SK-N-SH (cell line): ENCODE results near the gene NFXL1.

Experiments used
- CTCF ChIP-seq: fragments of 200-600 bp; sonication (generic); IDR thresholded peaks from 2 replicates; pipeline ENCODE4 v1.6.1; 2017; ENCODE audit warnings: antibody characterized with exemption, mild to moderate bottlenecking, moderate library complexity
- EZH2phosphoT487 ChIP-seq: fragments of 200-600 bp; sonication (generic); IDR thresholded peaks from 2 replicates; pipeline ENCODE4 v1.6.1; 2017; ENCODE audit warnings: low read depth, mixed run types, mild to moderate bottlenecking, antibody characterized with exemption, moderate library complexity, borderline replicate concordance
- FOSL2 ChIP-seq: IDR thresholded peaks from 2 replicates; pipeline ENCODE4 v1.4.0; 2012; ENCODE audit warnings: low read depth, mild to moderate bottlenecking, moderate library complexity, borderline replicate concordance
- FOXM1 ChIP-seq: IDR thresholded peaks from 2 replicates; pipeline ENCODE4 v1.4.0; 2012; ENCODE audit warnings: low read depth, mild to moderate bottlenecking
- MAX ChIP-seq: IDR thresholded peaks from 2 replicates; pipeline ENCODE4 v1.4.0; 2012; ENCODE audit warnings: low read depth
- PBX3 ChIP-seq: IDR thresholded peaks from 2 replicates; pipeline ENCODE4; 2012
- POLR2AphosphoS5 ChIP-seq: IDR thresholded peaks from 2 replicates; pipeline ENCODE4 v1.6.1; 2012; ENCODE audit warnings: low read depth, low read length
- REST ChIP-seq: IDR thresholded peaks from 2 replicates; pipeline ENCODE4 v1.6.1; 2012; ENCODE audit warnings: mild to moderate bottlenecking, low read depth, low read length, moderate library complexity
- RFX5 ChIP-seq: IDR thresholded peaks from 2 replicates; pipeline ENCODE4 v1.6.1; 2012; ENCODE audit warnings: mild to moderate bottlenecking, improper control_type of control experiment, low read length
- TAF1 ChIP-seq: IDR thresholded peaks from 2 replicates; pipeline ENCODE4 v1.6.1; 2012; ENCODE audit warnings: low read depth, mild to moderate bottlenecking, low read length, moderate library complexity, borderline replicate concordance
- TCF12 ChIP-seq: IDR thresholded peaks from 2 replicates; pipeline ENCODE4 v1.4.0; 2012

- TF ChIP-seq POLR2AphosphoS5, result no peak
- no peak for TF ChIP-seq REST
- TF ChIP-seq RFX5, result no peak
- TF ChIP-seq CTCF, result no peak
- TF ChIP-seq FOXM1, result no peak
- TF ChIP-seq TAF1, result no peak
- no peak for TF ChIP-seq EZH2phosphoT487
- TF ChIP-seq TCF12, result no peak
- TF ChIP-seq PBX3, result no peak
- no peak for TF ChIP-seq MAX
- no peak for TF ChIP-seq FOSL2
Observed at GRCh38 chr4:47913330-47913729, 1.1 kb downstream of the NFXL1 start.
